GM08714 (cell line): ENCODE data around the gene OR9Q2.

Experiments
- H3K4me3 ChIP-seq: fragments of 200-500 bp; sonication (Bioruptor generic); 2 replicates; pipeline ENCODE4 v1.5.1; 2014; ENCODE audit warnings: mild to moderate bottlenecking, low read length, inconsistent platforms
- ZNF274 ChIP-seq: IDR thresholded peaks from 2 replicates; pipeline ENCODE4 v1.6.1; 2012; ENCODE audit warnings: mild to moderate bottlenecking, low read depth, low read length

Gene OR9Q2

DNA sequence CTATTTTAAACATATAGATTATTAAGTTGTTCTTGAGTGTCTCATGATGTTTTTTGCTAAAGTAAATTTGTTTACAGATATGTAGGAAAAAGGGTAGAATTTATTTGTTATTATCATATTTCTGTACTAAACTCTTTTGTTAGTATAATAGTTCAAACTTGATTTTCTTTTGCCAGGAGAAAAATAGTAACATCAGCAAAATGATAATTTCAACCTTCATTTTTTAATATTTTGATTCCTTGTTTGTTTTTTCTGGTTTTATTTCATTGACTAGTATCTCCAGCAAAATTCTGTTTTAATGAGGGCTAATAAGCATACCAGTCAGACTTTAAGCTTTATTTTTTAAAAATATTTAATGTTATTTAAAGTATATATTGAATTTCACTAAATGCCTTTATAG lies 27.6 kb downstream of the OR9Q2 start:
- TF ChIP-seq ZNF274 = no peak
- H3K4me3 ChIP-seq = no peak overlapping the region

DNA sequence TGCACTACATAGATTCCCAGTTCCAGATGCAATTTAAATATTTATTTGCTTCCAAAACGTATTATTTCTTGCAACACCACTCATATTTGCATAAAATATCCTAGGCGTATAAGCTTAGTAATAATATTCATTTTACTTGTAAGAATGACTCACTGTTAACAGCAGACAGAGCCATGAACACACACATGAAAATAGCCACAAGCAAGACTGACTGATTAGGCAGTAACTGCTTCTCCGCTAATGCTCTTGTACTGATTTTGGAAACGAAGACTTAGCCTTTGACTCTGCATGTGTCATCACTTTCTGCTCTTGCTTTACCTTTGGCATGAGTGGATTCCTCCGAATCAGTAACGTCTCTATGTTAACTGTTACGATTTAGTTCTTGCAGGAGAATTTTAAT lies 33.9 kb downstream of the OR9Q2 start:
- TF ChIP-seq ZNF274 = no peak
- H3K4me3 ChIP-seq = no peak overlapping the region

DNA sequence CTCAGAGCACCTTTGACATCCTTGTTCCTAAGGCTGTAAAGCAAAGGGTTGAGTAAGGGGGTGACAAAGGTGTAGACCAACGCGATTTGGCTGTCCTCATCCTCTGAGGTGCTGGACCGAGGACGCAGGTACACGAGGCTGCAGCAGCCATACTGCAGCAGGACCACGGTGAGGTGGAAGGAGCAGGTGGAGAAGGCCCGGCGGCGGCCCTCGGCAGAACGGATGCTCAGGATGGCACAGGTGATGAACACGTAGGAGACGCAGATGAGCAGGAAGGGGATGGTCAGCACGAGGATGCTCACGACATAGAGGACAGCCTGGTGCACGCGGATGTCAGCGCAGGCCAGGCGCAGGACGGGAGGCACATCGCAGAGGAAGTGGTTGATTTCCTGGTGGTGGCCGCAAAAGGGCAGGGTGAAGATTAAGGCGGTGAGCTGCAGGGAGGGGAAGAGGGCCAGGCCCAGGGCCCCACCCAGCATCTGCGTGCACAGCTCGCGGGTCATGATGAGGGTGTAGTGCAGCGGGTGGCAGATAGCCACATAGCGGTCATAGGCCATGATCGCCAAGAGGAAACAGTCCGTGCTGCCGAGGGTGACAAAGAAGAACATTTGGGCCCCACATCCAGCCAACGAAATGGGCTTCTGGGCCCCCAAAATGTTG lies 39.2 kb downstream of the OR9Q2 start:
- TF ChIP-seq ZNF274 = no peak
- H3K4me3 ChIP-seq = no peak overlapping the region
